ENCODE results near the gene CEACAM21. TPM values are rescaled to one million over a fixed set of nuclear protein-coding genes. Genes with fewer than 3 reads are reported as not detected.

Gene CEACAM21
- total RNA-seq, 1 experiment from 2014 or later = not detected

- H3K9me3 ChIP-seq (ENCODE audit: control insufficient read depth, low read depth, low read length) = no peaks in the 10 kb centered on the region
- no peak overlapping the region for H4K91ac ChIP-seq (ENCODE audit: insufficient read length, low read depth, low read length)
- no peak overlapping the region for H3K18ac ChIP-seq (ENCODE audit: insufficient read length, low read depth, low read length)
- Mint-ChIP-seq H3K9me3 (peaks cover 83 to 90% of the 10 kb centered on the region in 2 experiments), H3K27me3 (ENCODE audit: low read depth) (no peaks in the 10 kb centered on the region; the same call in none of the 2 replicates), H3K4me3 (peak overlapping the region in 1 of 2 experiments; percentile 58; a peak in 3 of 5 replicates), H3K36me3 (ENCODE audit: insufficient read depth in 1 of 3, low read depth in 3 of 3) (peaks cover 1 to 17% (median 4%) of the 10 kb centered on the region in 3 experiments; a peak in 5 of 7 replicates), H3K4me1 (peaks cover 0 to 8% of the 10 kb centered on the region in 2 experiments; a peak in 2 of 4 replicates), H3K27ac (peak overlapping the region in 1 of 3 experiments; percentile 92; a peak in 2 of 7 replicates)
- no peaks in the 10 kb centered on the region for H3K79me2 ChIP-seq (ENCODE audit: insufficient read depth, low read length)
- H4K8ac ChIP-seq (replicated peaks; ENCODE audit: insufficient read length, low read depth, low read length) = no peak overlapping the region
- H2BK5ac ChIP-seq (ENCODE audit: insufficient read length, low read length) = no peak overlapping the region
- H3K27me3 ChIP-seq (ENCODE audit: insufficient read depth, low read length) = no peaks in the 10 kb centered on the region
- H3K79me1 ChIP-seq (ENCODE audit: insufficient read depth, low read depth, low read length, poor library complexity, severe bottlenecking) = no peaks in the 10 kb centered on the region
- H3K14ac ChIP-seq (ENCODE audit: insufficient read depth, low read length) = no peak overlapping the region
- H4K20me1 ChIP-seq (ENCODE audit: control insufficient read depth, insufficient read depth, insufficient read length) = no peaks in the 10 kb centered on the region
- H2BK120ac ChIP-seq (ENCODE audit: low read depth, low read length, poor library complexity, severe bottlenecking) = no peak overlapping the region
- H2AK5ac ChIP-seq (ENCODE audit: insufficient read length, low read length) = no peak overlapping the region
- no peak overlapping the region for H3K56ac ChIP-seq (ENCODE audit: insufficient read length, low read depth, low read length)
- H3K23ac ChIP-seq (ENCODE audit: insufficient read length, low read depth, low read length) = no peak overlapping the region
- H4K5ac ChIP-seq (ENCODE audit: insufficient read length, low read depth, low read length) = no peak overlapping the region
- WGBS (ENCODE audit: extremely low coverage, insufficient read length, low lambda C conversion rate) = no CpG with 5 or more reads among the region's 9 CpGs
- H3K4ac ChIP-seq (ENCODE audit: low read depth, low read length) = no peak overlapping the region
- H3K4me2 ChIP-seq (ENCODE audit: insufficient read depth, insufficient read length, low read length) = peak overlapping the region; percentile 61
- H3K4me1 ChIP-seq (ENCODE audit: insufficient read depth, low read length) = no peaks in the 10 kb centered on the region
- H2BK15ac ChIP-seq (ENCODE audit: low read depth, low read length) = no peak overlapping the region
- DNase-seq = no peak
- H3K23me2 ChIP-seq (ENCODE audit: insufficient read length, low read depth, low read length, poor library complexity, severe bottlenecking) = peaks cover 2% of the 10 kb centered on the region
- H3K27ac ChIP-seq (ENCODE audit: insufficient read length, low read depth, low read length) = peak overlapping the region; percentile 0
- no peak overlapping the region for H2BK20ac ChIP-seq (ENCODE audit: low read depth, low read length, poor library complexity, severe bottlenecking)
- no peak overlapping the region for H2BK12ac ChIP-seq (ENCODE audit: insufficient read length, low read depth, low read length)
- no peak for TF ChIP-seq CTCF (conservative IDR thresholded peaks at IDR 0.05)
- no peak overlapping the region for H3K9ac ChIP-seq (ENCODE audit: extremely low read depth, insufficient read length, low read length)
- H3T11ph ChIP-seq (ENCODE audit: low read length) = no peak overlapping the region
- no peak overlapping the region for H2AFZ ChIP-seq (ENCODE audit: low read length)
These were observed 26.8 kb upstream of the CEACAM21 start for GRCh38 chr19:41548954-41549688.
